Measurements from ENCODE around the gene PLXDC2.

- no peak for TF ChIP-seq POLR2AphosphoS5 (IDR thresholded peaks at IDR 0.05)
- TF ChIP-seq CTCF (IDR thresholded peaks at IDR 0.05), result no peak
- no peak for TF ChIP-seq POLR2A (IDR thresholded peaks at IDR 0.05)
Observed at GRCh38 chr10:20013991-20014750, 197.9 kb downstream of the PLXDC2 start.
